AG04449 (cell line): ENCODE measurements around the gene FAH.

Source experiments
- CTCF ChIA-PET: fragments of 350-600 bp; formaldehyde crosslinking; extraction: SDS; loops from one replicate; lab custom pipeline; 2021; ENCODE audit warnings: antibody characterized with exemption; lab: Yijun Ruan, JAX
- POLR2A ChIA-PET: fragments of 400-600, 350-600 bp; formaldehyde crosslinking; extraction: SDS; loops from one replicate; lab custom pipeline; 2020; ENCODE audit warnings: antibody characterized with exemption, inconsistent platforms; lab: Yijun Ruan, JAX
- DNase-seq: peaks from one replicate; pipeline ENCODE4 v3.0.0-alpha.2; 2010; ENCODE audit warnings: low read depth, low spot score
- H3K4me3 ChIP-seq: 2 replicates; pipeline ENCODE4 v1.5.1; 2011; ENCODE audit warnings: low read depth, mild to moderate bottlenecking, control low read depth, low read length
- TF ChIP-seq, protein P1 (sequence below): IDR thresholded peaks from one replicate; pipeline ENCODE4 v1.5.1; 2011; ENCODE audit warnings: mild to moderate bottlenecking, moderate library complexity, low read length, control low read depth, inconsistent platforms; ENCODE audit not compliant: insufficient read depth; ENCODE audit errors: missing control alignments

The FAH gene

DNA sequence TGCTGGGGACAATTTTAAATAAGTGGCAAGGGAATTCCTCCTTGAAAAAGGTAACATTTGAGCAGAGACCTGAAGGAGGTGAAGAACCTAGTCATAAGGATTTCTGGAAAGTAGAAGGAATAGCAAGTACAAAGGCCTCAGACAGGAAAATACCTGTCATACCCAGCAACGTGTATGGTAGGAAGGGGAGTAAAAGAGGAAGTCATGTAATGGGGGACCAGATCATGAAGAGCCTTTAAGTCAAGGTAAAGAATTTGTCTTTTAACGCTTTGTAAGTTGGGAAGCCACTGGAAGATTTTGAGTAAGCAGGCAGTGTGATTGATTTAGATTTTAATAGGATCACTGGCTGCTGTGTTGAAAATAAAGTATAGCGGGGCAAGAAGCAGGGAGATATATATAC lies 43.4 kb upstream of the FAH start:
- TF ChIP-seq, protein P1, sequence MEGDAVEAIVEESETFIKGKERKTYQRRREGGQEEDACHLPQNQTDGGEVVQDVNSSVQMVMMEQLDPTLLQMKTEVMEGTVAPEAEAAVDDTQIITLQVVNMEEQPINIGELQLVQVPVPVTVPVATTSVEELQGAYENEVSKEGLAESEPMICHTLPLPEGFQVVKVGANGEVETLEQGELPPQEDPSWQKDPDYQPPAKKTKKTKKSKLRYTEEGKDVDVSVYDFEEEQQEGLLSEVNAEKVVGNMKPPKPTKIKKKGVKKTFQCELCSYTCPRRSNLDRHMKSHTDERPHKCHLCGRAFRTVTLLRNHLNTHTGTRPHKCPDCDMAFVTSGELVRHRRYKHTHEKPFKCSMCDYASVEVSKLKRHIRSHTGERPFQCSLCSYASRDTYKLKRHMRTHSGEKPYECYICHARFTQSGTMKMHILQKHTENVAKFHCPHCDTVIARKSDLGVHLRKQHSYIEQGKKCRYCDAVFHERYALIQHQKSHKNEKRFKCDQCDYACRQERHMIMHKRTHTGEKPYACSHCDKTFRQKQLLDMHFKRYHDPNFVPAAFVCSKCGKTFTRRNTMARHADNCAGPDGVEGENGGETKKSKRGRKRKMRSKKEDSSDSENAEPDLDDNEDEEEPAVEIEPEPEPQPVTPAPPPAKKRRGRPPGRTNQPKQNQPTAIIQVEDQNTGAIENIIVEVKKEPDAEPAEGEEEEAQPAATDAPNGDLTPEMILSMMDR: no peak
- no peak overlapping the region for H3K4me3 ChIP-seq
- ChIA-PET POLR2A (no interaction called here), CTCF (no interaction called here)
- no peak for DNase-seq

DNA sequence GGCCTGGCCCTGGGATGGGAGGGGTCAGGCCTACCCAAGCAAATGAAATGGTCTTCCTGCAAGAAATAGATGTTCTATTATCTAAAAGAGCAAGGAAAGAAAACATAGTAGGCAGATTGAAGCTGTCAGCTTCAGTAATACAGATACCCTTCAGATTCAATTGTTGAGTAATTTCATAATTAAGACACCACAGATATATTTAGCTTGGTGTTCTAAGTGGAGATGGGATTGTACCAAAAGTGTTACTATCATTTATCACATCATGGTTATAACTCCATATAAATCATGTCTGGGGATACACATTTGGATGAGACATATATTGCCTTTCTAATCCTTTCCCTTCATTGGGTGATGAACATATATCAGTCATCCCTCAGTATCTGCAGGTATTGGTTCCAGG lies 41.9 kb upstream of the FAH start:
- H3K4me3 ChIP-seq: no peak overlapping the region
- no peak for DNase-seq
- TF ChIP-seq, protein P1: no peak
- POLR2A ChIA-PET: no interaction called here
- CTCF ChIA-PET: interaction anchor here (1.1 kb wide), 1 partner anchor 21 kb away, joined by 3 read pairs; no protein-coding TSS in a partner anchor

DNA sequence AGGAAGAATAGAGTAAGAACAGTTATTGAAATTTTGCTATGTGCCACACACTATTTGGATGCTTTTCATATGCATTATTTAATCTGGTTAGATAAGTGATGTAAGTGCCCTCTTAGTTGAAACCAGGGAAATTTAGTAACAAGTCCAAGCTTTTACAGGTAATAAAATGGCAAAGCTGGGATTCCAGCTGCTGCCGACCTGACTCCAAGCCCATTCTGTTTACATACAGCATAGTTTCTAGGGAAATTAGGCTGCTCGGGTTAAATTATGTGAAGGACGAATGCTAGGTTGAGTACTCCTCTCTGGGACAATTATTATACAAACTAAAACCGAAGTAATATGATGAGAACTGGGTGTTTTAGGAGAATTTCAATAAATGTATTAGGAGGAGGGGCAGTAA lies 38.7 kb upstream of the FAH start:
- ChIA-PET POLR2A (no interaction called here), CTCF (interaction anchor here (0.6 to 1.3 kb wide), 3 partner anchors 12 to 120 kb away, joined by 3 to 5 read pairs (median 3); no protein-coding TSS in a partner anchor)
- no peak overlapping the region for H3K4me3 ChIP-seq
- TF ChIP-seq, protein P1: no peak
- no peak for DNase-seq

DNA sequence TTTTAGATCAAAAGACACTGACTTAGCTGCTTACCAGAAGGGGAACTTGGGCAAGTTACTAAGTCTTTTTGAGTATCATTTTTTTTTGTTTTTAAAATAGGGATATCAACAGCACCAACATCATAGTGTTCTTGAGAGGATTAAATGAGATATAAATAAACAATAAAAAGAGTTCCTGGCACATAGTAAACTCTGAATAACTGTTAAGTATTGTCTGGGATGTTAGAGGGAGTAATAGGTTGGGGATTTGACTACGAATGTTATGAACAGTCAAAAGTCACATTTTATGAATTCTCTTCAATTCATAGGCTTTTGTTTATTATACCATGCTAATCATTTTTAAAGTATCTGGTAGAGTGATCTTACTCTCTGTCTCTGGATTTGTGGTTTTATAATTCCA lies 37.8 kb upstream of the FAH start:
- no peak overlapping the region for H3K4me3 ChIP-seq
- TF ChIP-seq, protein P1: no peak
- POLR2A ChIA-PET: no interaction called here
- CTCF ChIA-PET: no interaction called here
- DNase-seq: no peak

DNA sequence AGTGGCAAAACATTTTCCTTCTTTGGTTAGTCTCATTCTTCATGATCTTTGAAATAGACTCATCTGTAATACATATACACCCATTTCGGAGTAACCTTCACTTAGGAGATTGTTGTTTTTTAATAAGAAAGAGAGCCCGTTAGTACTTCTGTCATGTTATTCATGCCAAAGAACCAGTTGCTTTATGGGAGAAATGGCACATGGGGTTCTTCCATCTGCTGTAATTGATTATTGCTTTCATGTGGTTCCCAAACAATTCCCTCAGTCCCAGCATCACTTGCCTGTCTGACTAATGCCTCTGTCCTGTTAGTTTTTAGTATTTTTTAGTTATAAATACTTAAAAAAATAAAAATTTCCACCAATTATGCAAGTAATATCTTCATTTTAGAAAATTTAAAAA lies 33.8 kb upstream of the FAH start:
- CTCF ChIA-PET: no interaction called here
- no peak for DNase-seq
- POLR2A ChIA-PET: no interaction called here
- H3K4me3 ChIP-seq: no peak overlapping the region
- TF ChIP-seq, protein P1: no peak

DNA sequence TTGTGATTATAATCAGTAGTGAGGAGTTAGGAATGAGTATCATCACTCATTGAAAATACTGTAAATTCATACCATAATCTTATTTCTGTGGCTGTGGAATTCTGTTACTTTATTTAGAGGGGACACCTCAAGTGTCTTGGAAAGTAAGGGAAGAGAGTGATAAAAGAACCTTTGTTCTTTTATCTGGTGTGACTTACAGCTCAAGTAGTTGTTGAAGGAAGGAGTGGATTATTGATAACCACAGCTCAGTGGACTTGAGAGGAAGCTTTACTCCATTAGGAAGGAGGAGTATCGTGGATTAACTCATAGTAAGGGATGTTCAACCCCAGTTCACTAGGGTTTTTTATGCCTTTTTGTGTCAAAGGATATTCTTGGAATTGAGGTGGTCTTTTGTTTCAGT lies 32.2 kb upstream of the FAH start:
- H3K4me3 ChIP-seq: no peak overlapping the region
- no peak for DNase-seq
- POLR2A ChIA-PET: no interaction called here
- CTCF ChIA-PET: no interaction called here
- TF ChIP-seq, protein P1: no peak
